Measurements from ENCODE around the gene SLC22A2.

GRCh38 chr6:160203522-160203921, 55.1 kb downstream of the SLC22A2 start:
- TF ChIP-seq EP300 (IDR thresholded peaks at IDR 0.05; ENCODE audit: borderline replicate concordance in 1 of 2, control insufficient read depth in 1 of 2, low read depth in 2 of 2, low read length in 2 of 2) (no peak), IKZF1 (conservative IDR thresholded peaks at IDR 0.05) (no peak), CTCF (IDR thresholded peaks at IDR 0.05 in 2 of 3, conservative IDR thresholded peaks at IDR 0.05 in 1 of 3; ENCODE audit: control insufficient read depth in 2 of 3, extremely low read depth in 1 of 3, insufficient read depth in 1 of 3, low read depth in 3 of 3, low read length in 3 of 3) (no peak), EZH2 (IDR thresholded peaks at IDR 0.05; ENCODE audit: borderline replicate concordance, control insufficient read depth, low read depth, low read length) (no peak), NR2C1 (IDR thresholded peaks at IDR 0.05) (no peak), CBX5 (IDR thresholded peaks at IDR 0.05; ENCODE audit: low read depth) (no peak), BHLHE40 (IDR thresholded peaks at IDR 0.05; ENCODE audit: borderline replicate concordance in 1 of 2, low read depth in 2 of 2, low read length in 1 of 2) (no peak), POLR2A (IDR thresholded peaks at IDR 0.05; ENCODE audit: low read depth, low read length) (no peak), POLR2AphosphoS5 (IDR thresholded peaks at IDR 0.05; ENCODE audit: low read length) (no peak), POLR2AphosphoS2 (IDR thresholded peaks at IDR 0.05; ENCODE audit: low read depth, low read length) (no peak), NFYB (IDR thresholded peaks at IDR 0.05; ENCODE audit: insufficient read depth, low read depth, low read length) (no peak), REST (IDR thresholded peaks at IDR 0.05; ENCODE audit: low read depth, low read length) (no peak), ATF3 (IDR thresholded peaks at IDR 0.05; ENCODE audit: borderline replicate concordance, extremely low read depth, low read depth, low read length) (no peak), JUND (IDR thresholded peaks at IDR 0.05; ENCODE audit: low read depth, low read length) (no peak)

Measured in GM12878 (cell line).